HUES64 (cell line): ENCODE measurements around the gene MED12.

Experiments
- H3K27ac ChIP-seq: 2 replicates; pipeline ENCODE4 v1.7.0; 2013; ENCODE audit warnings: low read depth, low read length, inconsistent platforms
- H3K27me3 ChIP-seq: 2 replicates; pipeline ENCODE4 v1.6.1; 2013; ENCODE audit warnings: mild to moderate bottlenecking, low read length; ENCODE audit not compliant: insufficient read depth
- H3K36me3 ChIP-seq: 2 replicates; pipeline ENCODE4 v1.6.1; 2013; ENCODE audit warnings: mild to moderate bottlenecking, low read length; ENCODE audit not compliant: insufficient read depth
- H3K4me1 ChIP-seq: 2 replicates; pipeline ENCODE4 v1.6.1; 2013; ENCODE audit warnings: mild to moderate bottlenecking, low read length, moderate library complexity; ENCODE audit not compliant: insufficient read depth
- H3K4me3 ChIP-seq: 2 replicates; pipeline ENCODE4 v1.5.1; 2013; ENCODE audit warnings: mild to moderate bottlenecking, low read length, moderate library complexity
- H3K9ac ChIP-seq: 2 replicates; pipeline ENCODE4 v1.6.1; 2013; ENCODE audit warnings: mild to moderate bottlenecking, low read depth, low read length
- H3K9me3 ChIP-seq: 2 replicates; pipeline ENCODE4 v1.6.1; 2013; ENCODE audit warnings: low read depth, low read length; ENCODE audit not compliant: insufficient read depth
- WGBS: fragments of 150-250, 120-280 bp; methylation state at CpG from one replicate; pipeline ENCODE4 v1.1.7; 2013; ENCODE audit warnings: missing lambda C conversion rate; 5-methylcytosine and 5-hydroxymethylcytosine counted together

The MED12 gene

GRCh38 chrX:71107762-71108360 lies 10.5 kb upstream of the MED12 start:
- Histone ChIP-seq H3K4me1 (peaks cover 11% of the 10 kb centered on the region), H3K4me3 (no peak overlapping the region), H3K27ac (no peak overlapping the region), H3K27me3 (peaks cover 17% of the 10 kb centered on the region), H3K9me3 (no peaks in the 10 kb centered on the region), H3K36me3 (no peaks in the 10 kb centered on the region), H3K9ac (no peak overlapping the region)
- WGBS: 64% methylated on average over 7 of the region's 9 CpGs

GRCh38 chrX:71109051-71109450 lies 9.3 kb upstream of the MED12 start:
- no peaks in the 10 kb centered on the region for H3K36me3 ChIP-seq
- no peak overlapping the region for H3K27ac ChIP-seq
- peaks cover 23% of the 10 kb centered on the region for H3K27me3 ChIP-seq
- 100% methylated on average over 5 of the region's 6 CpGs for WGBS
- no peak overlapping the region for H3K4me3 ChIP-seq
- no peaks in the 10 kb centered on the region for H3K9me3 ChIP-seq
- peaks cover 6% of the 10 kb centered on the region for H3K4me1 ChIP-seq
- no peak overlapping the region for H3K9ac ChIP-seq

- peaks cover 31% of the 10 kb centered on the region for H3K27me3 ChIP-seq
- no peaks in the 10 kb centered on the region for H3K4me1 ChIP-seq
- H3K36me3 ChIP-seq: no peaks in the 10 kb centered on the region
- no peaks in the 10 kb centered on the region for H3K9me3 ChIP-seq
- H3K27ac ChIP-seq: no peak within 1 kb of the TSS
- WGBS: 81% methylated on average over 3 of the region's 8 CpGs
- H3K4me3 ChIP-seq: no peak within 1 kb of the TSS
- H3K9ac ChIP-seq: no peak within 1 kb of the TSS
Observed at GRCh38 chrX:71111141-71111843, 7.1 kb upstream of the MED12 start, which contains the start of gene IL2RG. IL2RG (minus strand) TSS chrX:71111577; CDS start chrX:71111539, 38 bp downstream.

GRCh38 chrX:71111921-71112431 lies 6.4 kb upstream of the MED12 start:
- H3K9me3 ChIP-seq: no peaks in the 10 kb centered on the region
- H3K9ac ChIP-seq: no peak overlapping the region
- H3K36me3 ChIP-seq: no peaks in the 10 kb centered on the region
- H3K27ac ChIP-seq: no peak overlapping the region
- H3K4me1 ChIP-seq: no peaks in the 10 kb centered on the region
- H3K27me3 ChIP-seq: peaks cover 31% of the 10 kb centered on the region
- 78% methylated on average over 4 of the region's 5 CpGs for WGBS
- H3K4me3 ChIP-seq: no peak overlapping the region

GRCh38 chrX:71117358-71117757 lies 1.0 kb upstream of the MED12 start:
- Histone ChIP-seq H3K9ac (no peak overlapping the region), H3K4me3 (peak overlapping the region; percentile 75), H3K36me3 (peaks cover 25% of the 10 kb centered on the region), H3K9me3 (no peaks in the 10 kb centered on the region), H3K4me1 (peaks cover 4% of the 10 kb centered on the region; the same call in 1 of the 2 replicates), H3K27me3 (peaks cover 31% of the 10 kb centered on the region), H3K27ac (no peak overlapping the region)
- WGBS: 56% methylated on average over 8 of the region's 10 CpGs

- Histone ChIP-seq H3K4me3 (peak overlapping the region; percentile 75), H3K4me1 (peaks cover 4% of the 10 kb centered on the region; the same call in 1 of the 2 replicates), H3K27ac (no peak overlapping the region; the same call in 1 of the 2 replicates), H3K9ac (peak overlapping the region; percentile 61), H3K27me3 (peaks cover 20% of the 10 kb centered on the region), H3K36me3 (peaks cover 42% of the 10 kb centered on the region), H3K9me3 (no peaks in the 10 kb centered on the region)
- 7% methylated on average over 12 of the region's 17 CpGs for WGBS
Observed at GRCh38 chrX:71118985-71119535, 664 bp downstream of the MED12 start.

GRCh38 chrX:71128166-71128833 lies 9.9 kb downstream of the MED12 start:
- H3K36me3 ChIP-seq: peaks cover 88% of the 10 kb centered on the region
- H3K4me1 ChIP-seq: no peaks in the 10 kb centered on the region
- H3K4me3 ChIP-seq: no peak overlapping the region
- no peak overlapping the region for H3K9ac ChIP-seq
- no peak overlapping the region for H3K27ac ChIP-seq
- H3K9me3 ChIP-seq: no peaks in the 10 kb centered on the region
- no peaks in the 10 kb centered on the region for H3K27me3 ChIP-seq
- 91% methylated on average over 12 of the region's 12 CpGs for WGBS

GRCh38 chrX:71128915-71129765 lies 10.7 kb downstream of the MED12 start:
- Histone ChIP-seq H3K9ac (no peak overlapping the region), H3K4me1 (no peaks in the 10 kb centered on the region), H3K27ac (no peak overlapping the region), H3K9me3 (no peaks in the 10 kb centered on the region), H3K36me3 (peaks cover 84% of the 10 kb centered on the region), H3K27me3 (no peaks in the 10 kb centered on the region), H3K4me3 (no peak overlapping the region)
- 46% methylated on average over 16 of the region's 18 CpGs for WGBS

- Histone ChIP-seq H3K27me3 (no peaks in the 10 kb centered on the region), H3K4me3 (no peak overlapping the region), H3K9me3 (no peaks in the 10 kb centered on the region), H3K27ac (no peak overlapping the region), H3K9ac (no peak overlapping the region), H3K4me1 (no peaks in the 10 kb centered on the region), H3K36me3 (peaks cover 87% of the 10 kb centered on the region)
- WGBS: 95% methylated on average over 4 of the region's 4 CpGs
Observed at GRCh38 chrX:71131510-71131909, 13.1 kb downstream of the MED12 start.

GRCh38 chrX:71140440-71140839 lies 22.0 kb downstream of the MED12 start:
- Histone ChIP-seq H3K9ac (no peak overlapping the region), H3K9me3 (no peaks in the 10 kb centered on the region), H3K4me3 (no peak overlapping the region), H3K27me3 (no peaks in the 10 kb centered on the region), H3K36me3 (peaks cover 43% of the 10 kb centered on the region), H3K4me1 (peaks cover 3% of the 10 kb centered on the region; the same call in 1 of the 2 replicates), H3K27ac (no peak overlapping the region)
- WGBS: 93% methylated on average over 6 of the region's 6 CpGs
